C1 segment of cervical spinal cord (tissue), 14 donors: Measurements from ENCODE around the gene AXDND1.
"Not testable (repeated sequence)": the region's sequence is repeated elsewhere in the genome, so short reads cannot be mapped to it uniquely, and the experiment has no call there.

ENCODE experiments used
- DNase-seq, 14 donors: peaks; one replicate each; lab custom pipeline; 2025; lab: John Stamatoyannopoulos, UW

Gene AXDND1

DNA sequence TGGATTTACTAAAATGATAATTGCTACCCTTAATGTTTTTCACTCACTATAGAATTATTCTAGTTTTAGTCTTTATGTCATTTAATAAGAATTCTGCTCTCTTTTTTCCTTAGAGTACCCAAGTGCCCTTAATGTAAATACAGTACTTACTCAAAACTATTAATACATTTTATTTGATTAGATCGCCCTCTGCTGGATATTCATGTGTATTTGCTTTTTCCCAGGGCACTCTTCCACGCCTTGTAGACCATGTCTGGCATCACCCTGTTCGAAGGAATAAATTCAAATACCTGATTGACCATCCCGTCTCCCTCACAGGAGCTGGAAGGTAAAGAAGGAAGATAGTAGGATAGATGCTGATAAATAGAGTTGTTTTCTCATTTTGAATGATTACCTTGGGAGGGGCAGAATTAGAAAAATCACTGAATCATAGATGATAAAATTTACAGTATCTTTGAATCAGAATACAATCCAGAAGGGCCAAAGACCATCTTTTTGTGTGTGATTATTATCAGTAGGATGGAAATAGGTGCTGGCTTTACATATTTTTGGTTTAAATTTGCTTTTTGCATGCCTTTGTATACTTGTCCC is 4.1 kb downstream of the AXDND1 start:
- peak in 3 of 14 donors; percentile 3 to 49 (median 4) for DNase-seq

DNA sequence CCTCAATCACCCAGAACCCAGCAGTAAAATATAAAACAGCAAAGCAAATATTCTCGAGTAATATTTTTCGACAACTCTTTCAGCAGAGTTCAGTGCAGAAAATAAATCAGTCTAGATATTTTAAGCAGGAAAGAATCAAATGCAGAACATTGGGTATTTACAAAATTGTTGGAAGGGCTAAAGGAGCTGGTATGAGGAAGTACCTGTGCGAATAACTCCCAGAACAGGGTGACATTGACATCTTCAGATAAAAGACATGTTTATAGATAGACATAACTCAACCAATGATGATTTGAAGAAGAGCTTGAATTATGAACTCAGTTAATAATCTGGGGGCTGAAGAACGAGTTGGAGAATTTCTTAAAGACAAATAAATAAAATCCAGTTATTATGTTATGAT is 6.4 kb downstream of the AXDND1 start:
- DNase-seq = no peak

DNA sequence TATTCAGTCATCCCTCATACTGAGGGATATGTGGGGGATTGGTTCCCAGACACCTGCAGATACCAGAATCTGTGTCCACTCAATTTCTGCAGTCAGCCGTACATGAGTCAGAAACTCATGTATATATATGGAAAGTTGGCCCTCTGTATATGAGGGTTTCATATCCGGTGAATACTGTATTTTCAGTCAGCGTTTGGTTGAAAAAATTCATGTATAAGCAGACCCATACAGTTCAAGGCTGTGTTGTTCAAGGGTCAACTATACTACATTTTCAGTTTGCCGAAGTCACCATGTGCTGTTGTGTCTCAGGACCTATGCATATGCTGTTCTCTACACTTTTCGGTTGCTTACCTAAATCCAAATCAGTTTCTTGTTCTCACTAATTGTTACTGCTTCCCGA is 10.5 kb downstream of the AXDND1 start:
- DNase-seq = no peak

- no peak for DNase-seq
Measured at GRCh38 chr1:179380299-179380698, 14.5 kb downstream of the AXDND1 start.

DNA sequence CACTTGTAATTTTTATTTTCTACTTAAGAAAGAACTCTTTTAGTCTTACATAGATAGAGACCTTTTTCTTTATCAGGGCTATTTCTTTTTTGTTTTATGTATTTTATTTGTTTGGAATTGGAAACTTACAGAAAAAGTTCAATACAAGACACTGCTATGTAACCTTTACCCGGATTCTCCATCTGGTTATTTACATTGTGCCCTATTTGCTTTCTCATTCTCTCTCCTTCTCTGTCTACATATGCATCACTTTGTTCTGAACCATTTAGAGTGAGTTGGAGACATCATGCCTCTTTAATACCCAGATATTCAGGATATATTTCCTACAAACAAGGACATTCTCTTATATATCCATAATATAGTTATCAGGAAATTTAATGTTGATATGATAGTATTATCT is 18.3 kb downstream of the AXDND1 start:
- no peak for DNase-seq

DNA sequence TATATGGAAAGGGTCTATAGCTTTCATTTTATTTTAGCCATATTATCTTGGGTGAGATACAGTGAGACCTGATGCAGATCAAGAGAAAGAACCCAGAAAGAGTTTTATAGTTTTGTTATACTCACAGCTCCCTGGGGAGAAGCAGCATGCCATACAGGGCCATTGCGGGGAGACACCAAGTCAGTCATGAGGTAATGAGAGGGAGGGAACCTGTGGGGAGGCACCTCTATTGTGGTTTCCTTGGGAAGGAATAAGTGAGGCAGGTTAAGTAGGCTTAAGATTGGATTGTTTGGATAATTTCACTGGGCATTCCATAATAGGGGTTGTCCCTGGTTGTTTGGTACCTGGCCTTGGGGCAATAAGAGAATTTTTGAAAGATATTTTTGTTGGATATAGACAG is 19.7 kb downstream of the AXDND1 start:
- no peak for DNase-seq

DNA sequence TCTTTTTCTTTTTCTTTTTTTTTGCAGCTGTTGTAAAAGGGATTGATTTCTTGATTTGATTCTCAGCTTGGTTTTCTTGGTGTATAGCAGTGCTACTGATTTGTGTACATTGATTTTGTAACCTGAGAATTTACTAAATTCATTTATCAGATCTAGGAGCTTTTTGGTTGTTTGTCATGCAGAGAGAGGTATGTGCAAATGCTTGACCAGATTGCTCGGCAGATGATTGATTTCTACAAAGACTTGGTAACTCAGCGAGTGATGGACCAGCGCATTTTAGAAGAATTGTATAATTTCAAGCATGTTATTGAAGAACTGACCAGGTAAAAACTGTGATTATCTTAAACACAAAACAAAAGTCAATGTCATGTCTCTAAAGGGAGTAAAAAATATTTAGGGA is 27.9 kb downstream of the AXDND1 start:
- no peak for DNase-seq

GRCh38 chr1:179399399-179399798 is 33.6 kb downstream of the AXDND1 start:
- DNase-seq = not testable (repeated sequence)

DNA sequence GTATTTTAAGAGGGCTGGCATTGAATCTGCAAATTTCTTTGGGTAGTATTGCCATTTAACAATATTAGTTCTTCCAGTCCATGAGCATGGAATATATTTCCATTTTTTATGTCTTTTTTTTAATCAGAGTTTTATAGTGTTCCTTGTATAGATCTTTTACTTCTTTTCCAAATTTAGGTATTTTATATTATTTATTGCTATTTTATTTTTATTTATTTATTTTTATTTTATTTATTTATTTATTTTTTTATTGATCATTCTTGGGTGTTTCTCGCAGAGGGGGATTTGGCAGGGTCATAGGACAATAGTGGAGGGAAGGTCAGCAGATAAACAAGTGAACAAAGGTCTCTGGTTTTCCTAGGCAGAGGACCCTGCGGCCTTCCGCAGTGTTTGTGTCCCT is 52.0 kb downstream of the AXDND1 start:
- not testable (repeated sequence) for DNase-seq

GRCh38 chr1:179418706-179419105 is 52.9 kb downstream of the AXDND1 start:
- DNase-seq = not testable (repeated sequence)

- no peak for DNase-seq
Measured at GRCh38 chr1:179424610-179425009, 58.8 kb downstream of the AXDND1 start.

DNA sequence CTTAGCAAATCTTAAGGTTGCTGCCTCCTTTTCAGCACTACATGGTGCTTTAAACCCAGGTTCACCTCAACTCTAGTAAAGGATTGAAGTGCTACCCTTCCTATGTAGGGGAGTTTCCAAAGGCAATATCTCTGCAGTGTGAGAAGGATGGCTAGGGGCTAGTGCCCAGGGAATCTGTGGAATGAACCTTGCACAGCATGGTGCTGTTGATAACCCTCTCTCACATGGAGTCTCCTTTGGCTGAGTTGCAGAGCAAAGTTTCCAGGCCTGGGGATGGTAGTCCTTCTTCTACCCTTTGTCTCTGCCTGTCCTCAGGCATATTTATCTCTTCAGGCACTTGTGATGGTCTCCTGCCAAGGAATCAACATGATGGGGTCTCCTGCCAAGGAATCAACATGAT is 59.4 kb downstream of the AXDND1 start:
- DNase-seq = no peak

DNA sequence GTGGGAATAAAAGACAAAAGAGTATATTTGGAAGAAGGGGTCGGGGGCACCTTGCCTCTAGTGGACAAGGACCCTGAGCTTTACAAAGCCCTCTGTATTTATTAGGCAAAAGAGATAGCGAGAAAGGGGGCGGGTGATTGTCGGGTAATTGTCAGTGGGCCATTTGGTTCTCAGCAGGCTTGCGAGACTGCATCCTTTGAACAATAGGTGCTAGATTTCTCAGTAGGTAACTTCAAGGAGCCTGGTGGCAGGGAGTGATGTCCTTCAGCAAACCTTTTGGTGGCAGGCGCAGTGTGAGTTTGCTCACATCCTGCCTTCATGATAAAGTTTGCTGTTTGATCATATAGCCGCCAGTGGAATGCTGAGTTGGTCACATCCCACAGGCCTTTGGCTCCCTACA is 71.4 kb downstream of the AXDND1 start:
- DNase-seq = no peak

DNA sequence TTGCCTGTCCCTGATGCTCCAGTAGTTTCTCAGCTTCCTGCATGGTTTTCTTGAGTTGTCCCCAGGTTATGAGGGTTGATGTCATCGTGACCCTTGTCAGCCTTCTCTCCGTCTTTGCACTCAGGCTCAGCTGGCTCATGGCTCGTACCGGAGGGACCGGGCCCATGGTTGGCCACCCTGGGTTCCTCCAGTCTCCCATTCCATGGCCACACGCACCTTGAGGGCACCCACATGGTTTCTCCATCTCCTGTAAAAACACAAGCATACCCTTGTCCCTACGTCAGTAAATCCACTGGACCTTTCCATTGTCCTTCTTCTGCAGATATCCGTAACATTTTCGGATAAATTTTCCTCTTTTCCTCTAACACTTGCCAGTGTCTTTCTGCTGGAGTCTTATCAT is 73.9 kb downstream of the AXDND1 start:
- DNase-seq = not testable (repeated sequence)

DNA sequence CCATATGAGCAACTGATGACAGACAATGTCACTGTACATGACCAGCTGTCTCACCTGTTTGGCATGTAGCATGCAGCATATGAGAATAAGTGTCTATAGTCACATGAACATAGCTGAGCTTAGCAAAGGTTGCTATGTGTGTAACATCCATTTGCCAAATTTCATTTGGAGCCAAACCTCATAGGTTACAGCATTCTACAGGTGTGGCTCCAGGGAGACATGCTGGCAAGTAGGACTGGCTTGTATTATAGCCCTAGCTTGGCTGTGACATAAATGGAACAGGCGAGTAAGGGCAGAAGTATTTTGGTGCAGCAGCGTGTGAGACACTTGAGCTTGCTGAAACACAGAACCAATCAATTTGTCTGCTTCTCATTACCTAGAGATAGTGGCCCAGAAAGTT is 74.5 kb downstream of the AXDND1 start:
- DNase-seq = not testable (repeated sequence)

- DNase-seq = no peak
Measured at GRCh38 chr1:179440971-179441370, 75.2 kb downstream of the AXDND1 start.

DNA sequence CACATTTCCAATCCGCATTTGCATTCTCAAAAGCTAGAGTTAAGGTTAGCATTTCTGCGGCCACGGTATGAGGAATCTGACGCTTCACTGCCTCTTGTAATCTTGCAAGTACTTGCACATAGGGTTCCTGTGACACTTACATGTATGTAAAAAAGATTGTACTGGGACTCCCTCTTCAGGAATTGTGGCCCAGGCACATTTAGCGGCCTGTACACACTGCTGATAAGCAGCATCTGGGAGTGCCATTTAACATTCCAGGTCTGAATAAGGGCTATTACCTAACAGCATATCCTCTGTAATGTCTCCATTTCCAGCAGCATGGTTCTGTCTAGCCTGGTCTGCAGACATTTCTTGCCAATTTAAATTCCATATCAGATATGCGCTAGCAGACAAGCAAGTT is 75.7 kb downstream of the AXDND1 start:
- no peak for DNase-seq

- not testable (repeated sequence) for DNase-seq
Measured at GRCh38 chr1:179442846-179443245, 77.1 kb downstream of the AXDND1 start.

DNA sequence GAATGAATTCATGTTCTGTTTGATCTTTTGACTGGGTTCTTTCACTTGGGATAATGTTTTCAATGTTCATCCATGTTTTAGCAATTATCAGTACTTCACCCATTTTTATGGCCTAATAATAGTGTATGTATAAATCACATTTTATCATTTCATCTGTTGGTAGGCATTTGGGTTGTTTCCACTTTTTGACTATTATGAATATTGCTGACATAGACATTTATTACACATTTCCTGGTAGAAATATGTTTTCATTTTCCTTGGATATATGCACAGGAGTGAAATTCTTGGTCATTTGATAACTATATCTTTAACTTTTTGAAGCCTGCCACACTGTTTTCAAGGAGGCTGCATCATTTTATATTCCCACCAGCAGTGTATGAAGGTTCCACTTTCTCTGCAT is 79.8 kb downstream of the AXDND1 start:
- no peak for DNase-seq

GRCh38 chr1:179447489-179447888 is 81.7 kb downstream of the AXDND1 start:
- DNase-seq = no peak

DNA sequence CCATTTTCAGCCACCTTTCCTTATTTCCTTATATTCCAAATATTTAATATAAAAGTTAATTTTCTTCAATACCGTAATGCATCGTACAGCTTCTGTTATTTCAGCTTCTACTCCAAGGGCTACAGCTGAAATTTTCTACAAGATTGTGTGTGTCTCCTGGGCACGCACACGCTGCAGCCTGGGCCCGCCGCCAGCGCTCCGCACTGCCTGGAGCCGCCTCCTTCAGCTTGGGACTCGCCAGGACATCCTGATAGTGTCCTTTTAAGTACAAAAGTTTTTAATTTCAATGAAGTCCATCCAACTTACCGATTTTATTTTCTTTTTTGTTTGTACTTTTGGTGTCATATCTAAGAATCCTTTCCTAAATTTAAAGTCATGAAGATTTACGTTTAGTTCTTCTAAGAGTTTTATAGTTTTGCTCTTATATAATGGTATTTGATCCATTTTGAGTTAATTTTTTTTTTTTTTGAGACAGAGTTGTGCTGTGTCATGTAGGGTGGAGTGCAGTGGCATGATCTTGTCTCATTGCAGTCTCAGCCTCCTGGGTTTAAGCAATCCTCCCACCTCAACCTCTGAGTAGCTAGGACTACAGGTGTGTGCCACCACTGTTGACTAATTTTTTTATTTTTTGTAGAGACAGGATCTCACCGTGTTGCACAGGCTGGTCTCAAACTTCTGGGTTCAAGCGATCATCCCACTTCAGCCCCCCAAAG is 82.8 kb downstream of the AXDND1 start:
- peak in 2 of 14 donors; percentile 0 to 1 for DNase-seq

- not testable (repeated sequence) for DNase-seq
Measured at GRCh38 chr1:179459606-179460206, 93.9 kb downstream of the AXDND1 start.

DNA sequence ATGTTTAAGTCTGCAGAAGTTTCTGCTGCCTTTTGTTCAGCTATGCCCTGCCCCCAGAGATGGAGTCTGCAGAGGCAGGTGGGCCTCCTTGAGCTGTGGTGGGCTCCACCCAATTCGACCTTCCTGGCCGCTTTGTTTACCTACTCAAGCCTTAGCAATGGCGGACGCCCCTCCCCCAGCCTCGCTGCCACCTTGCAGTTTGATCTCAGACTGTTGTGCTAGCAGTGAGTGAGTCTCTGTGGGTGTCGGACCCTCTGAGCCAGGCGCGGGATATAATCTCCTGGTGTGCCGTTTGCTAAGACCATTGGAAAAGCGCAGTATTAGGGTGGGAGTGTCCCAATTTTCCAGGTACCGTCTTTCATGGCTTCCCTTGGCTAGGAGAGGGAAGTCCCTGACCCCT is 99.9 kb downstream of the AXDND1 start:
- not testable (repeated sequence) for DNase-seq
